ENCODE data around the gene LIMA1.
A peak's percentile ranks its signal among the peaks of the same experiment; 100 is the strongest.

Gene LIMA1

DNA sequence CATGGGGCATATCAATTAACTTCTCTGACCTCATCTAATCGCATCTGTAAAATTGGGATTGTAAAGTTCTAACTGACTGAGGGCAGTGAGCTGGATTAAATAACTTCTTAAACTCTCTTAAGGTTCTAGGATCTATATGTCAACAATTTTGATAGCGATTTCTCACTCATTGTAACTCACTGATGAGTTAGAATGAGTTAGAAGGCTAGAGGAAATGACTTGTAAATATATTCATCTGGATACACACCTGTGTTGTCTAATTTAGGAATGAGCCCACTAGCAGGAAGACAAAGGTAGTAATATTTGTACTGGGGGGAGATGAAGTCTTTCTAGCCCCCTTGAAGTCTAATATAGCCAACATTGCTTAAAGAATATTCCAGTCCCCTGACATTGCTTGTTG, 69.9 kb downstream of the LIMA1 start:
- no peak for DNase-seq

DNA sequence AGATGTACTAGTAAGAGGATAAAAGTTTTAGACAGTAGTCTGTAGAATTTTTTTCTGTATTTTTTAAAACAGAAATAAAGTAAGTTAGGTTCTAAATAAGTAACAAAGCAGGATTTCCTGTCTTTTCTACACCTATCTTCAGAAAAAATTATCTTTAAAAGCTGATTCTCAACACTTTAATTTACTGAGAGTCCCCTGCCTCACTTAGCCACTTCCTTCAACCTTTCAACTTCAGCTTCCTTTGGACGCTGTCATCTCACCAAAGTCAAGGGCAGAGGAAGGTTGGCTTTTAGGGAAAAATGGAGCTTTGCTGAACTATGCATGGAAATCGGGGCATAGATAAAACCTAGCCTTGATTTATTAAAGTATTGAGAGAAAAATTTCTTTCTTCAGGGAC, 71.3 kb downstream of the LIMA1 start:
- DNase-seq: no peak

DNA sequence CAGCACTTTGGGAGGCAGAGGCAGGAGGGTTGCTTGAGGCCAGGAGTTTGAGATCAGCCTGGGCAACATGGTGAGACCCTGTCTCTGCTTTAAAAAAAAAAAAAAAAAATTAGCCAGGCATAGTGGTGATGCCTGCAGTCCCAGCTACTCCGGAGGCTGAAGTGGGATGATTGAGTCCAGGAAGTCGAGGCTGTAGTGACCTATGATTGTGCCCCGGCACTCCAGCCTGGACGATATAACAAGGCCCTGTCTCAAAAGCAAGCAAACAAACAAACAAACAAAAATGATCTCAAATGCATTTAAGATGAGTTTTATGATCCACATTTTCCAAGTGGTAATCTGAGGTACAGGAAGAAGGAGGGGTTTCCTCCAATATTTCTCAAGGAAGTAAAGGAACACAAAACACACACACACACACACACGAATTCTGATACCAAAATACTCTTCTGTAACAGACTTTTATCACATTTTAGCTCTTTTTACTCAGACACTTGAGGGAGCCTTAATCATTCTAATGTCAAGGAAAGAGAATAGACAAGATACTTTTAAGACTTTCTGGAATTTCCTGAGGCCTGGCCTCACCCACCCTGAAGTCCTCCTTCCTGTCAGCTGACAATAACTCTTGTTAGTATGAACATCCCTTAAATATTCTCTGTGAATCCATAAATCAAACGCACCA, 71.8 kb downstream of the LIMA1 start:
- no peak for DNase-seq

DNA sequence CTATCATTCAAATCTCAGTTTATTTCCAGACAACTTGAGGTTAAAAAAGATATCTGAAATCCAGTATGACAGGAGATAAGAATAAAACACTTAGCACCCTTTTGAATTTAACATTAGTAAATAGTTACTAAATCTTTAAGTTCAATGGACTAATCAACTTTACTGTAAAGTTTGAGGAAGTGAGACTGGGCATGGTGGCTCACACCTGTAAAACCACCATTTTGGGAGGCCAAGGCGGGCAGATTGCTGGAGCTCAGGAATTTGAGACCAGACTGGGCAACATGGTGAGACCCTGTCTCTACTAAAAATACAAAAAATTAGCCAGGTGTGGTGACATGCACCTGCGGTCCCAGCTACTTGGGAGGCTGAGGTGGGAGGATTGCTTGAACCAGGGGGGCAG, 75.9 kb downstream of the LIMA1 start:
- DNase-seq: no peak

DNA sequence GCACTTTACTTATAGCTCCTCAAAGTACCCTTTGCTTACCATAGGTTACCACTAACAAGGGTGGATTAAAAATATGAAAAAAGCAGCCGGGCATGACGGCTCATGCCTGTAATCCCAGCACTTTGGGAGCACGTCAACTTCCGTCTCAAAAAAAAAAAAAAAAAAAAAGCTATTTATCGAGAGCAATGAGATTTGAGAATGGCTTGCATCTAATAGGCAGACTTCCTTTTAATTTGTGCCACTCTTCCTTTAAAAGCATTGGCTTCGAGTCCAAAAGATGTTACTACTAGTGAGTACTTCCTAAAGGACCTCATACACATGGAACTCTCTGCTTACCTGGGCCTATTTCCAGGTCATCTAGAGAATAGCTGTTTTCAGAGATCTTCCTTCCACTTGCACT, 77.7 kb downstream of the LIMA1 start:
- DNase-seq: no peak

DNA sequence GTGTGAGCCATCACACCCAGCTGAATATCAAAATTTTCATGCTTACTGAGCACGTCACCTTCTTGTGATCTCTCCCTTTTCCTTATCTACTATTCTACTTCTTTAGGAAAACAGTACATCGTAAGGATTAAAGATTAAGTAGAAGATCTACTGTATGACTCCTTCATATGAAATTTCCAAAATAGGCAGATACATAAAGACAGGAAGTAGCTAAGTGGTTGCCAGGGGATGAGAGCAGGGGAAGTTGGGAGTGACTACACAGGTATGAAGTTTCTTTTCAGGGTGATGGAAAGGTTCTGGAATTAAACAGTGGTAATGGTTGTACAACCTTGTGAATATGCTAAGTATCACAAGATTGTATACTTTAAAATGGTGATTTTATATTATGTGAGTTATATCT, 79.6 kb downstream of the LIMA1 start:
- DNase-seq: no peak

DNA sequence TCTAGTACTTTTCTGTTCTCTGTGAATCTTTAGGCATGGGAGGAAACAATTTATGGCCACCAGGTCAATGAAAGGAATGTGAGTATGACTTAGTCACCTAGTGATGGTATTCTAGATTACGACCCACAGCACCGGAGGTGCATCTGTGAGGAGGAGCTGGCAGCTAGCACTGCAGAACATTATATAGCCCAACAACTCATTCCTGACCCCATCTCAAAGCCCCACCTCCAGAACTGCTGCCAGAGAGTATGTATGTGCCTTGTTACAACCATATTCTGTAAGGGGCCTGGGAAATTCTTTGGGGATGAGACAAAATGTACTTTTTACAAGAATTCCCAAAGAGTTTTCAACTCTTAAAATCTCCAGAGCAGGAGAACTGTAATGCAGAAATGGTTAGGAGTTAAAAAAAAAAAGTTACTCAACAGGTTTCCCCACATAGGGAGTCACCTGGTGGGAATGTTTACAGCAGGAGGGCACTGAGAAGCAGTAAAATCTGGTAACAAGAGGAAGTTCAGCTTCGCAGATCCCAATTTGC, 81.3 kb downstream of the LIMA1 start:
- no peak for DNase-seq

DNA sequence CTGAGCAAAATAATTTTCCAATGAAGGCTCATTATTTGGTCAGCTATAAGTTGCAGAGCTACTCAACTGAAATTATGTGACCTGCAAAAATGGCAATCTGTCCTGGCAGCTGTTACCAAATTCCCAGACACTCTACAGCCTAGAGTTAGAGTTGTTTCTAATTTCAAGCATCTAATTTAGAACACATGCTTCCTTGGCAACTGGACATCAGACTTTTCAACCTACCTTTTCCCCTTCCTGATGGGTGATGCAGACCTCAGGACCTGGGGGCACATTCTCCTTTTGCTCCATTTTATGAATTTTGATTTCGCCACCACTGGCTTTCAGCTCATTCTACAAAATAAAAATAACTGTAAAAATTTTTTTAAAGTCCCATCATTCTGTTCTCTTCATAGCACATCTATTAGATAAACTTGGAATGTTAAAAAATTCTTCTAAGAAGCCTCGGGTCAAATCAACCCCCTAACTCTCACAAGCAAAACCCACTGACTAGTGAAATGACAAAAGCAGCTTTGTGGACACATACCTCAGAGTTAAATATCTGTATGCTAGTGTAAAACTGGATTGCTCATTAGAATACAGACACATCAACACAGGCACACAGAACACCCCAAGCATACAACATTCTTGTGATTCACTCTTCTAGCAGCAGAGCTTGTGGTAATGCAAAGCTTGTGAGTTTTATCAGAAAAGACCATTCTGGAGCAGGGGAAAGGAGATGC, 82.6 kb downstream of the LIMA1 start:
- no peak for DNase-seq

DNA sequence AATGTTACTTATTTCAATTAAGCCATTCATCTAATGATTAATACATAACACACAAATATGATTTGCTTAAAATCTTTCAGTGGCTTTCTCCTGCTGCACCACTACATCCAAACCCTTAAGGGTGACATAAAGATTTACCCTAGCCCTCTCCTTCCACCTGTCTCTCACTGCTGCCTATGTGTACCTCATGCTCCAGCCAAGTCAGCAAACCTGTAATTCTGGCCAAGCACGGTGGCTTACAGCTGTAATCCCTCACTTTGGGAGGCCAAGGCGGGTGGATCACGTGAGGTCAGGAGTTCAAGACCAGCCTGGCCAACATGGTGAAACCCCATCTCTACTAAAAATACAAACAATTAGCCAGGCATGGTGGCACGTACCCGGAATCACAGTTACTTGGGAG, 84.5 kb downstream of the LIMA1 start:
- DNase-seq: no peak

DNA sequence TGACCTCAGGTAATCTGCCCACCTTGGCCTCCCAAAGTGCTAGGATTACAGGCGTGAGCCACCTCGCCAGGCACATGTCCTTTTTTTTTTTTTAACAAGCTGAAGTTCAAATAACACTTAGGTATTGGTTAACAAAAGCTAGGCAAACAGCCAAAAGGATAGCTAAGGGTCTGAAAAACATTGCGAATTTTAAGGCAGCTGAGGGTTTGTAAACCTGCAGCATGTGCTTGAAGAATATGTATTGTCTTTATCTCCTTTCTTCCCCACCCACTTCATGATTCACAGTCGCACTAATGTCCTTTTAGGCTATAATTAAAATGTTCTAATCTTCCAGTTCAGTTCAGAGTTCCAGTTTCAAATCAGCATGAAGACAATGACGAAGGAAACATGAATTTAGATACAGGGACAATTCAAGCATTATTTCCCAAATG, 86.0 kb downstream of the LIMA1 start:
- no peak for DNase-seq

DNA sequence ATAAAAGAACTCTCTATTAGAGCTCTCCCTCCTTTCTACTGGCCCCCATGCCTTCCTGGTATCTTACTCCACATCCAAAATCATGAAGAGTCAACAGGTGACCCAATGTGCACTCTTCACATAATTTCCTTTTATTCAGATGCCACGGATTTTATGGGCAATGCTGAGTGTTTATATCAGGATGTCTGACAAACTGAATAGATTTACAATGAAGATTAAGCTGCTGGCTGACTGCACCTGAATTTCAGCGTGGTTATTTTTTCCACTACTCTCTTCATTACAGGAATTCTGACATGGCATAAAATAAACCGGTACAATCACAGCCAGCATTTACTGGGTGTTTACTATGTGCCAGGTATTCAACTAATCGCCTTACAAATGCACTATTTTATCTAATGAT, 86.8 kb downstream of the LIMA1 start:
- DNase-seq: no peak

DNA sequence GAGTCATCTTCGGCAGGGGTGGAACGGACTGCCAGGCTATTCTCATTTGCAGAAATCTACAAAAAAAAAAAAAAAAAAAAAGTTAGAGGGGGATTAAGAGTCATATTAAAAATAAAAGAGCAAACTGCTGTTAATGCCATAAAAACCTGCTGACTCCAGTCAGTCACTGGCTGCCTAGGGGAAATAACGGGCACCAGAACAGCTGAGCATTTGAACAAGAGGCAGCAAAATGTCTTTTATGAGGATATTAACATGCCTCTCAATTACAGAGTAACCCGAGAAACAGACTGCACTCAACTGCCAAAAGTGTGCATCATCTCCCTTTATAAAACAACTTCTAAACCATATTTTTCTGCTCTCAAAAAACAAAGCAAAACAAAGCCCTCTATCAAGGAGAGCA, 87.5 kb downstream of the LIMA1 start:
- no peak for DNase-seq

DNA sequence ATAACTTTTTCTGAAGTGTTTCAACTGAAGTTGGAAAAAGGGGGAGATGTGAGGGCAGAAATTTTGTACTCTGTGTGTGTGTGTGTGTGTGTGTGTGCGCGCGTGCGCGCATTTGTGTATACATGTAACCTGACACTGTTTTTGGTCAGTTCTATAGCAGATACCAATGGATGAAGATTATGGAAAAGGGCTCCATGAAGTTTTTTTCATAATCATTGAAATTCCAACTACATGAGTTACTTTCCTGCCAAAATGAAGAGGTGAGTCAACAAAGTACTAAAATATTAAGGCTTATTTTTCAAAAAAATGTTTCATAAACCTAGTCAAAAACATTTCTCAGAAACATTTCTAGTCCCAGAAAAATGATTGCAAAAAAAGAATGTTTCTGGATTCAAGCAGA, 90.4 kb downstream of the LIMA1 start:
- DNase-seq: no peak

DNA sequence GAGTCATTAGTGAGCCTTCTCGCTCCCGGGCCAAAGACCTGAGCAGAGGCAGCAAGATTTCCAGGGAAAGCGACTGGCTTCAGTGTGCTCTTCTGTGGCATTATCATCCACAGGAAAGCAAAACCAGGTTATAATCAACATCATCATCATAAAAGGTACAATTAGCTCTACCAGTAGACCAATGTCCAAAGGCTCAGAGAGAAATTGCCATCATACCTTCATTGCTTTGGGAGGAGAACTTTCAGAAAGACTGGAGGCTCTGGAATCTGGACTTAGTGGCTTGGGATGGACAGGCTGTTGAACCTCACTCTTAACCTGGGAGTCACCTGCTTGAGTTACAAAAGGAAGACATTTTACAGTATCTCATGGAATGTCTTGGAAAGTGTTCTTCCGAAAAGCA, 91.1 kb downstream of the LIMA1 start:
- no peak for DNase-seq

DNA sequence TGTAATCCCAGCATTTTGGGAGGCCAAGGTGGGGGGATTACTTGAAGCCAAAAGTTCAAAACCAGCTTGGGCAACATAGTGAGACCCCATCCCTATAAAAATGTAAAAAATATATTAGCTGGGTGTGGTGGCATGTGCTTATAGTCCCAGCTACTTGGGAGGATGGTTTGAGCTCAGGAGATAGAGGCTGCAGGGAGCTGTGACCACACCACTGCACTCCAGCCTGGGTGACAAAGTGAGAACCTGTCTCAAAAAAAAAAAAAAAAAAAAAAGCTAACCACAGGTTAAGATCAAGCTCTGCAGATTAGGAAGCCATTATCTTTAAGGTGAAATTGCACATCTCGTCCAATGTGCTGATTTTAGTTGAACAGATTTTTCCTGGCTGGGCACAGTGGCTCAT, 92.5 kb downstream of the LIMA1 start:
- no peak for DNase-seq

DNA sequence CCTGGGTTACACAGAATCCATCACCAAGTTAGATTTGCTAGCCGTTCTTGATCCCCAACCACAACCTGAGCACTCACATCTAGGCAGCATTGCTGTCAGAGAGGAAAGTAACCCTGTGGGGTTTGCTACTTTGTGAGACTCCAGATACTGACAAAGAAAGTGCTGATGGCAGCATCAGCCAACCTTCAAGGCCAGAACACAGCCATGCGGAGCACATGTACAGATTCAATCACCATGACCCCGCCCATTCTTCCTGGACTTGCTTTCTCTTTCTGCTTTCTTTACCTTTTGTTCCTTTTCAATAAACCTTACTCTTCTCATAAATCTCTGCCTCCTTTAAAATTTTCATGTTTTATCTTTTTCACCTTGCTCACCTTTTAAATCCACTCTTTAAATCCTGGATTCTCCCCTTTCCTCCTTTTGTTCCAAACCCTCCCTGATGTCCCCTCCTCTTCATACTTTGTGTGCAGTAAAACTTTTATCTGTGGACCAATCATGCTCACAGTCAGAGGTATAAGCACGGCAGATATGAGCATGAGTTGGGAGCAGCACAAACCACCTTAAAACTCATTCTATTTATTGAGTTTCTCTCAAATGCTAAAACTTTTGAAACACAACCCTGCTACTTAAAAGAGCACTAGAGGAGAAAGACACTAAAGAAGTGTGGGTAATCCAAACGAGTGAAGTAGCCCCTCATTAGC, 94.3 kb downstream of the LIMA1 start:
- peak; percentile 74 for DNase-seq

DNA sequence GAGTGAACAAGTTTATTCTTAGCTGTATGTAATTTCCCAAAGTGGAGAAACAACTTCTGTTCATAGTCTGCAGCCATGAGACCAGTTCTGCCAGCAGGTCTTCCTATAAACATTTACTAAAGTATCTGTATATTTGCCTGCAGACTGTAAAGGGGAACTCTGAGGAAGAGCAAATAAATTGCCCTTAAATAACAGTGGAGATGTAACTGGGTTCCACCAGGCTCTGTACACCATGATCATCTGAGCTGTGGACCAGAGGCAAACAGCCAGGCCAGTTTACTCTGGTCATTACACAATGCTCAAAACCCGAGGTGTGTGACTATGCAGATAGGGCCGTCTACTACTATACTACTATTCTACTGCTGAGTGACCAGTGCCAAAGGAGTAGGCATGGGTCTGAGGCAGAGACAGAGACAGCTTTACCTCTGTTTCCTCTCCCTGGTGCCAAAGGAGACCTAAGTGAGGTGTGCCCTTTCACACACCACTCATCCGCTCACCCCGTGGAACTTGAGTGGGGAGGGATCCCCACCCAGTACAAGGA, 95.0 kb downstream of the LIMA1 start:
- no peak for DNase-seq

DNA sequence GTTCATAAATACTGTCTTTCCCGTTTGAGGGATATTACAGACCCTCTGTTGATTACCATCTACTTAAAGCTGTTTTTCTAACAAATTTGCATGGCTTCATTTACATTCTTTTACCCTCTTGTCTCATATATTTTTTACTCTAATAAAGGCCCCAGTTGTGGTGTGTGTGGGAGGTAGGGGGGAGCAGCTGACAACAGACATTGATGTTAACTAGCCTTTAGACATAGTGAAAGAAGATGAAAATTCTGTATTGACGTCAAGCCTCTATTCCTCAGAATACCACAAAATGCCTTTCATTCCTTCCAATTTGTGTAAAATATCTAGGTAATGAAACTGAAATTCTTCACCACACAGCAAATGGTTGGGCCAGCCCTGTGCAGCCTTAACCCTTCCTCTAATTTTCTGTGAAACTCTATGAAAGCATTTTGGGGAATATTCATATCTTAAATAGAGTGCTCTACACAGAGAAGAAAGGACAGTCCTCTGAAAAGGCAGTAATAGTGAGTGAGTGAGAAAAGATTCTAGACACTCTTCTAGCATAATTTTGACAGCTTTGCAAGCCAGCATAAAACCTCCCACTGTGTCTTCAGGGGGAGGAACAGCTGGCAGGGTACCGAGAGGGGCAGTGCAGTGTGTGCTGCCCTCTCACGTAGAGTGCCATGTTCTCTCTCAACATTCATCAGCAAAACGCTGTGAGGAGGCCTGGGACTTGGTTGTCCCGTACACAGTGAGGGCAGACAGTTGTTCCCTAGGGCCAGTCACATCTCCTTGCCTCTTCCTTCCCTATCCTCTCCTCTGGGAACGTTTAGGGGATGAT, 96.0 kb downstream of the LIMA1 start:
- DNase-seq: peak; percentile 75

DNA sequence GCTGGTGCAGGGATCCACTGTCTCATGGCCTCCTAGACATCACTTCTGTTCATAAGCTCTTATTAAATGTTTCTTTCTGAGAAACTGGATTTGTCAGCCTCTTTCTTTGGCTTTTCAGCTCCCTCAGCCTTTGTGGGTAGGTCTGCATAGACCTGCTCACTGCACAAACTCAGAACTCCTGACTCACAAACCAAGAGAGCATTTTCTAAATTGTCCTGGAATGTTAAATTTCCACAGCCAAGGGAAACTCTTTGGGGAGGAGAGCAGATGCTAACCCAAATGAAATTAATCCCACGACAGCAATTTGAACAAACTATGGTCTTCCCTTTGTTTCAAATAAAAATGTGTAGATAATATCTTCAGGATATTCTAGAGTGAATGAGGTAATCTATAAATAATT, 96.6 kb downstream of the LIMA1 start:
- DNase-seq: no peak

DNA sequence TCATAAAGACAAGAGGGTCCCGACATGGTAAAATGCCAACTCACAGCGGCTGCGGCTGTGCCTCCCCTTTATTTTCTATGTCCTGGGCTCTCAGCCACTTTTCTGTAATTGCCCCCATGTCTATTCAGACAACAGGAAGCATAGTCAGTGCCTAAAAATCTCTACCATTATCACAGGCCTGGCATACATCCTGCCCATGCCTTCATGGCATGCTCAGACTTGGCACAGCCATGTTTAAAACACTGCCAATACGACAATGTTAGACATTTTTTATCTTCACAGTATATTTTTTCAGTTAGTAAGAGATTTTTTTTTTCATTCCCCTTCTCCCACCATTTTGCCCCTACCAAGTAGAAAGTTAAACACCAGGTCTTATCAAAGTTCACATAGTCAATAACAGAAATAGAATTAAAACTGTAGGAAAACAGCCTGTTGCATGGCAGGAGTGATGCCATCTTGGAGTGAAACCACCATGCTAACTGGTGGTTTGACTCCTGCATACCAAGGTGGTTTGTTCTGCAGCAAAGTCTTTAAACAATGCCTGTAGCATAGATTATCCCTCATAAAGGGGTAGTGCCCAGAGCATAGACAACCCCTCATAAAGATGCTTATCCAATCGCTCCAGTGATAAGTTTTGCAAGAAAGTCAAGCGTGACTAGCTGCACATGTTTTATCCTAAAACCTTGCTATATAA, 97.2 kb downstream of the LIMA1 start:
- DNase-seq: no peak

DNA sequence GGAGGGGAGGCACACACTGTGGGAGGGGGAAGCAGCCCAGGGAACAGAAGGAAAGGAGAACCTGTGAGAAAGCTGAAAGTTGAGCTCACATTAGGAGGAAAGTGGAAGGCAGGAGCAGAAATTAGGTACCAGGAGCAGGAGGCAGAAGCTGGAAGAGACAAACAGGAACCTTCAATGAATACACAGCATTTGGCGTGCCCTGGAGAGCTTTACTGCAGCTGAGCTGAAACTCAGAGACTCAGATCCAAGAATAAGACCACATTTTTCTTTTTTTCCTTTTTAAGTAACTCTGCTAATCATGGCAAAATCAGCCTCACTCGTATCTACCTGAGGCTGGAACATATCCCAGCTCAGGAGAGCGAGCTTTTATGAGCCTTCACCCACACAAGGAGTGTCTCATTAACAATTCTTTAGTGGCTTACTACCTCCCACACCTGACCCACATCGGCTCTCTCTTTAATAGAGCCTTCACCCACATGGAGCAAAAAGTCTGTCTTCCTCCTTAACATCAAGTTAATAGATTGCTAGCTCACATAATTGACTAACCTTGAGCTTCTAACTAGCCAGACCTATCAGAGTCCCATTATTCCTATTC, 97.9 kb downstream of the LIMA1 start:
- DNase-seq: no peak

DNA sequence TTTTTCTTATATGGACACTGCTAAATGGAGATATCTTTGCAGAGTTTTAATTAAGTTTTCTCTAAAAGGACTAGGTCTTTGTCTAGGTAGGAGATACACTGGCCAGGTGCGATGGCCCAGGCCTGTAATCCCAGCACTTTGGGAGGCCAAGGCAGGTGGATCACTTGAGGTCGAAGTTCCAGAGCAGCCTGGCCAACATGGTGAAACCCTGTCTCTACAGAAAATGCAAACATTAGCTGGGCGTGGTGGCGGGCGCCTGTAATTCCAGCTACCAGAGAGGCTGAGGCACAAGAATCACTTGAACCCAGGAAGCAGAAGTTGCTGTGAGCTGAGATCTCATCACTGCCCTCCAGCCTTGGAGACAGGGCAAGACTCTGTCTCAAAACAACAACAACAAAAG, 99.1 kb downstream of the LIMA1 start:
- DNase-seq: no peak
